Loucy (cell line): Measurements from ENCODE around the gene PDGFB.

Experiments
- CTCF ChIP-seq: fragments of 200-600 bp; sonication (generic); conservative IDR thresholded peaks from 2 replicates; pipeline ENCODE4 v1.5.1; 2014; ENCODE audit warnings: mild to moderate bottlenecking, antibody characterized with exemption, low read length
- EZH2phosphoT487 ChIP-seq: fragments of 200-600 bp; IDR thresholded peaks from 2 replicates; pipeline ENCODE4 v1.6.1; 2018; ENCODE audit warnings: antibody characterized with exemption, mild to moderate bottlenecking, moderate library complexity, borderline replicate concordance

GRCh38 chr22:39238101-39238466 is 6.7 kb downstream of the PDGFB start:
- no peak for TF ChIP-seq CTCF
- TF ChIP-seq EZH2phosphoT487, result no peak
